Measurements from ENCODE around the gene MEG3. TPM values are rescaled to one million over a fixed set of nuclear protein-coding genes. Genes with fewer than 3 reads are reported as not detected.

MEG3 gene
- total RNA-seq, 1 donor from 2014 or later: 0.22 TPM

DNA sequence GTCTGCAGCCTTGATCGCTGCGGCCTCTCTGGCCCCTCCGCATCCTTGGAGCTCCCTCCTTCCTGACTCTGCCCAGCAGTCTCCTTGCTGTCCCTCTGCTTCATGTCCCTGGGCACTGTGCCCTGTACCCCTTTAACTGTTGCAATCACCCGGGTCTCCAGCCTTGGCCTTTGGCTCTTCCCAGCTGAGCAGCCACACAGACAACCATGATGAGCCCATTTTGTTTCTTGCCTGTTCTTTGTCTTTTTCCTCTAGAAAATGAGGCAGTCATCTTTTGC, 40.6 kb upstream of the MEG3 start:
- Mint-ChIP-seq H3K27ac (ENCODE audit: unreplicated experiment) (peak overlapping the region; percentile 79), H3K4me1 (ENCODE audit: low read depth, unreplicated experiment) (peaks cover 24% of the 10 kb centered on the region)

DNA sequence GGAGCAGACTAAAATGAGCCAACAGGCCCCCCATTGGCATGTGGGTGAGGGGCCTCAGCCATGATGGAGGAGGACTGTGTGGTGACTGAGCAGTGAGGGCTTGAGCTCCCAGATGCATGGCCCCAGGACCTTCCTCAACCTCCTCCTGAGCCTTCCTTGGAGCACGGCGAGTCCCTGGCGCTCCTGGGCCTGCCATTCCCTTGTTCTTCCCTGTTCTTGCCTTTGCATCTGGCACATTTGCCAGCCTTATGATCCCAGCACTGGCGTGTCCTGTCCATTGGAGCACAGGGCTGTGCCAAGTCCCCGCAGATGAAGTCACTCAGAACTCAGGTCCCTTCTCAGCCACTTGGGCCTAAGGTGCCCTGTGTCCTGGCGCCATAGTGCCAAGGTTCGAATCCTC, 40.3 kb upstream of the MEG3 start:
- no peak for DNase-seq
- Mint-ChIP-seq H3K9me3 (ENCODE audit: unreplicated experiment) (peaks cover 4% of the 10 kb centered on the region), H3K27ac (ENCODE audit: unreplicated experiment) (peak overlapping the region; percentile 79), H3K4me1 (ENCODE audit: low read depth, unreplicated experiment) (peaks cover 24% of the 10 kb centered on the region), H3K4me3 (ENCODE audit: unreplicated experiment) (no peak overlapping the region), H3K27me3 (ENCODE audit: unreplicated experiment) (peaks cover 6% of the 10 kb centered on the region), H3K36me3 (ENCODE audit: unreplicated experiment) (no peaks in the 10 kb centered on the region)
- TF ChIP-seq, protein P1, sequence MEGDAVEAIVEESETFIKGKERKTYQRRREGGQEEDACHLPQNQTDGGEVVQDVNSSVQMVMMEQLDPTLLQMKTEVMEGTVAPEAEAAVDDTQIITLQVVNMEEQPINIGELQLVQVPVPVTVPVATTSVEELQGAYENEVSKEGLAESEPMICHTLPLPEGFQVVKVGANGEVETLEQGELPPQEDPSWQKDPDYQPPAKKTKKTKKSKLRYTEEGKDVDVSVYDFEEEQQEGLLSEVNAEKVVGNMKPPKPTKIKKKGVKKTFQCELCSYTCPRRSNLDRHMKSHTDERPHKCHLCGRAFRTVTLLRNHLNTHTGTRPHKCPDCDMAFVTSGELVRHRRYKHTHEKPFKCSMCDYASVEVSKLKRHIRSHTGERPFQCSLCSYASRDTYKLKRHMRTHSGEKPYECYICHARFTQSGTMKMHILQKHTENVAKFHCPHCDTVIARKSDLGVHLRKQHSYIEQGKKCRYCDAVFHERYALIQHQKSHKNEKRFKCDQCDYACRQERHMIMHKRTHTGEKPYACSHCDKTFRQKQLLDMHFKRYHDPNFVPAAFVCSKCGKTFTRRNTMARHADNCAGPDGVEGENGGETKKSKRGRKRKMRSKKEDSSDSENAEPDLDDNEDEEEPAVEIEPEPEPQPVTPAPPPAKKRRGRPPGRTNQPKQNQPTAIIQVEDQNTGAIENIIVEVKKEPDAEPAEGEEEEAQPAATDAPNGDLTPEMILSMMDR (IDR thresholded peaks at IDR 0.05; ENCODE audit: partially characterized antibody, unreplicated experiment): no peak

More for the DNA sequence above, 40.6 kb upstream of the MEG3 start:
- Mint-ChIP-seq H3K4me3 (ENCODE audit: unreplicated experiment) (no peak overlapping the region), H3K27me3 (ENCODE audit: unreplicated experiment) (peaks cover 6% of the 10 kb centered on the region), H3K9me3 (ENCODE audit: unreplicated experiment) (peaks cover 4% of the 10 kb centered on the region), H3K36me3 (ENCODE audit: unreplicated experiment) (no peaks in the 10 kb centered on the region)
- no peak for DNase-seq
- TF ChIP-seq, protein P1 (IDR thresholded peaks at IDR 0.05; ENCODE audit: partially characterized antibody, unreplicated experiment): no peak

DNA sequence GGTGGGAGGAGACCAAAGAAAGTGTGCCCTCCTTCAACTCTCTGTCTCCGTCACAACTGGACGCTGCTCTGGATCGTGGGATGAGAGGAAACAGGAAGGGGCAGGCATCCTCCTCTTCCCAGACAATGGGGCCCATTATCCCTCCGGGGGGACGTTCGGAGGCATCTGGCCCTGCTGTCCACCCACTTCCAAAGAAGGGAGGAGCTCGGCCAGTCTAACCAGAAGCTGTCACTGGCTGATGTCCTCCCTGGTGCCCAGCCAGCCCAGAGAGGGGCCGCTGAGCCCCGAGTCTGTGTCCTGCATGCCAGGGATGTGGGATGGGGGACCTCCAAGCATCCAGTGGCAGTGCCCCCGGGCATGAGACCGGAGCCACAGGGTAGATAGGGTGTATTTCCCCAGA, 39.8 kb upstream of the MEG3 start:
- Mint-ChIP-seq H3K27ac (ENCODE audit: unreplicated experiment) (no peak overlapping the region), H3K36me3 (ENCODE audit: unreplicated experiment) (no peaks in the 10 kb centered on the region), H3K9me3 (ENCODE audit: unreplicated experiment) (peaks cover 4% of the 10 kb centered on the region), H3K4me1 (ENCODE audit: low read depth, unreplicated experiment) (peaks cover 26% of the 10 kb centered on the region), H3K27me3 (ENCODE audit: unreplicated experiment) (peaks cover 6% of the 10 kb centered on the region), H3K4me3 (ENCODE audit: unreplicated experiment) (no peak overlapping the region)
- TF ChIP-seq, protein P1 (IDR thresholded peaks at IDR 0.05; ENCODE audit: partially characterized antibody, unreplicated experiment): no peak
- DNase-seq: no peak

DNA sequence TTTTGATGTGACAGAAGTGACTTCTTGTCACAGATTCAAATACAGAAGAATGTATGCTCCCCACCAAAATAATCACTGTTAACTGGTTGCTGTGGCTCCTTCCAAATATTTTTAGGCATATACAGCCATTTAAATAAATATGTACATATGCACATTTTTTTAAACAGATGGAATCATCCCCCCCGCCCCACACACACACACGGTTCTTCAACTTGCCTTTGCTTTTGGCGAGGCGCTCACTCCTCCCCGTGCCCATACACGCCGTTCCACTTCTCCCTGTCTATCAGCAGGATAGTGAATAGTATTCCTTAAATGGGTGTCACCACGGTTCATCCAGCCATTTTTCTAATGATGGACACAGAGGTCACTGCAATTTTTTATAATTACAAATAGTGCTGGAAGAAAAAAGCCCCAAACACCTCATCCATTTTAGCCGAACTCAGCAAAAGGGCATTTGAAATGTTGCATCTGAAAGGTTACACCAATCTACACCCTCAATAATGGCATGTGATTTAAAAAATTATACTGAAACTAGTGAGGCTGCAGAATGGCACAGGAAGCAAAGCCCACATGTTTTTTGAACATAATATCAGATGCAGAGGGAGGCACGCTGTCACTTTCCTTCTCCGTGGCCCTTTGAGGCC, 39.2 kb upstream of the MEG3 start:
- peaks cover 27% of the 10 kb centered on the region for H3K4me1 Mint-ChIP-seq (ENCODE audit: low read depth, unreplicated experiment)
- no peak overlapping the region for H3K4me3 Mint-ChIP-seq (ENCODE audit: unreplicated experiment)
- peaks cover 4% of the 10 kb centered on the region for H3K9me3 Mint-ChIP-seq (ENCODE audit: unreplicated experiment)
- no peaks in the 10 kb centered on the region for H3K36me3 Mint-ChIP-seq (ENCODE audit: unreplicated experiment)
- TF ChIP-seq, protein P1 (IDR thresholded peaks at IDR 0.05; ENCODE audit: partially characterized antibody, unreplicated experiment): no peak
- H3K27ac Mint-ChIP-seq (ENCODE audit: unreplicated experiment): no peak overlapping the region
- peaks cover 6% of the 10 kb centered on the region for H3K27me3 Mint-ChIP-seq (ENCODE audit: unreplicated experiment)
- no peak for DNase-seq

DNA sequence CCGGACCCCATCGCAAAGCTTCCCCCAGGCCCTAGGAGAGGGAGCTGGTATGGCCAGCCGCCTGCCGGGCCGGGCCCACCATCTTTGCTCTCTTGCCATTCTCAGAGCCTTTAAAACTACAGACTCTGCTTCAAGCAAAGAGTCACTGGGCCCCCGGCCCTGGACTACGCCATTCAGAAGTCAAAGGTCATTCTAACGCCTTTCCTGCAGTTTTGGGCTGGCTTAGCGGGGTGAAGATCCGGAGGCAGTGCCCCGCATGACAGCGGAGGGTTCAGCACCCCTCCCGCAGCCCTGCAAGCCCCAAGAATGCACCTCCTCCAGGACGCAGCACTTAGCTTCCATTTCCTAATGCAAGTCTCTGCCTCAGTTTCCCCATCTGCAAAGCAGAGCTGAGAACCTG, 38.3 kb upstream of the MEG3 start:
- Mint-ChIP-seq H3K4me3 (ENCODE audit: unreplicated experiment) (no peak overlapping the region), H3K4me1 (ENCODE audit: low read depth, unreplicated experiment) (peaks cover 25% of the 10 kb centered on the region), H3K27me3 (ENCODE audit: unreplicated experiment) (peaks cover 6% of the 10 kb centered on the region), H3K9me3 (ENCODE audit: unreplicated experiment) (peaks cover 4% of the 10 kb centered on the region), H3K27ac (ENCODE audit: unreplicated experiment) (no peak overlapping the region), H3K36me3 (ENCODE audit: unreplicated experiment) (no peaks in the 10 kb centered on the region)
- TF ChIP-seq, protein P1 (IDR thresholded peaks at IDR 0.05; ENCODE audit: partially characterized antibody, unreplicated experiment): no peak
- DNase-seq: no peak

All from glutamatergic neuron (in vitro differentiated cells).